ENCODE results near the gene PCDHB9. TPM values are rescaled to one million over a fixed set of nuclear protein-coding genes. Genes with fewer than 3 reads are reported as not detected.
"Not testable (repeated sequence)": the region's sequence is repeated elsewhere in the genome, so short reads cannot be mapped to it uniquely, and the experiment has no call there.

Gene PCDHB9
- total RNA-seq, 1 donor from 2014 or later: 5.5 TPM

DNA sequence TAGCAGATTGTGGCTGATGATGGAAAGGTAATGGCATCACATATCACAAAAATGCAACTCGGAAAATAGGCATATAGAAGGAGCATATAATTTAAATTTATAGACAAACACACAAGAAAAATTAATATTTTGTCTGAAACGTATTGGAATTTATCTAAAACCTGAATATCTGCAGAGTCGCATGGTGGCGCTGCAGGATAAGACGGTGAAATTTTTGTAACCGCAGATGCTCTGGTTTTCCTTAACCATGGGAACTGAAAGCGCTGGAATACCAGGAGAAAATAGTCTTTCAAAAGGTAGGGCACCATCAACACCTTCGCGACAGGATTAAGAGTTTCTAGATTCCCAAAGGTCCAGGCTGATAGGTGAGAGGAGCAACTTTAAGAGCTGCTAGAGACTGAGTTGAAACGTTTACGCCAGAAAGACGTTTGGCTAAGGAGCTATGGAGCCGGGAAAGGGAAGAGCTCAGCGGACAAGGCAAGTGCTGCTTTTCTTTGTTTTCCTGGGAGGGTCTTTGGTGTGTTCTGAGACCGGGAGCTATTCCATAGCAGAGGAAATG lies 47.2 kb downstream of the PCDHB9 start:
- TF ChIP-seq, protein P1, sequence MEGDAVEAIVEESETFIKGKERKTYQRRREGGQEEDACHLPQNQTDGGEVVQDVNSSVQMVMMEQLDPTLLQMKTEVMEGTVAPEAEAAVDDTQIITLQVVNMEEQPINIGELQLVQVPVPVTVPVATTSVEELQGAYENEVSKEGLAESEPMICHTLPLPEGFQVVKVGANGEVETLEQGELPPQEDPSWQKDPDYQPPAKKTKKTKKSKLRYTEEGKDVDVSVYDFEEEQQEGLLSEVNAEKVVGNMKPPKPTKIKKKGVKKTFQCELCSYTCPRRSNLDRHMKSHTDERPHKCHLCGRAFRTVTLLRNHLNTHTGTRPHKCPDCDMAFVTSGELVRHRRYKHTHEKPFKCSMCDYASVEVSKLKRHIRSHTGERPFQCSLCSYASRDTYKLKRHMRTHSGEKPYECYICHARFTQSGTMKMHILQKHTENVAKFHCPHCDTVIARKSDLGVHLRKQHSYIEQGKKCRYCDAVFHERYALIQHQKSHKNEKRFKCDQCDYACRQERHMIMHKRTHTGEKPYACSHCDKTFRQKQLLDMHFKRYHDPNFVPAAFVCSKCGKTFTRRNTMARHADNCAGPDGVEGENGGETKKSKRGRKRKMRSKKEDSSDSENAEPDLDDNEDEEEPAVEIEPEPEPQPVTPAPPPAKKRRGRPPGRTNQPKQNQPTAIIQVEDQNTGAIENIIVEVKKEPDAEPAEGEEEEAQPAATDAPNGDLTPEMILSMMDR (conservative IDR thresholded peaks at IDR 0.05): no peak
- DNase-seq (ENCODE audit: low read depth, low spot score): no peak
- H3K9me3 Mint-ChIP-seq: peaks cover 13% of the 10 kb centered on the region
- H3K27ac Mint-ChIP-seq (ENCODE audit: unreplicated experiment): no peak overlapping the region
- H3K27me3 Mint-ChIP-seq (ENCODE audit: low read depth): no peaks in the 10 kb centered on the region
- no peak overlapping the region for H3K4me3 Mint-ChIP-seq
- peaks cover 38% of the 10 kb centered on the region for H3K36me3 Mint-ChIP-seq (ENCODE audit: low read depth)
- no peaks in the 10 kb centered on the region for H3K4me1 Mint-ChIP-seq

DNA sequence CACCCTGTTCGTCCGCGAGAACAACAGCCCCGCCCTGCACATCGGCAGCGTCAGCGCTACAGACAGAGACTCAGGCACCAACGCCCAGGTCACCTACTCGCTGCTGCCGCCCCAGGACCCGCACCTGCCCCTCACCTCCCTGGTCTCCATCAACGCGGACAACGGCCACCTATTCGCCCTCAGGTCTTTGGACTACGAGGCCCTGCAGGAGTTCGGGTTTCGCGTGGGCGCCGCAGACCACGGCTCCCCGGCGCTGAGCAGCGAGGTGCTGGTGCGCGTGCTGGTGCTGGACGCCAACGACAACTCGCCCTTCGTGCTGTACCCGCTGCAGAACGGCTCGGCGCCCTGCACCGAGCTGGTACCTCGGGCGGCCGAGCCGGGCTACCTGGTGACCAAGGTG lies 49.0 kb downstream of the PCDHB9 start:
- H3K27ac Mint-ChIP-seq (ENCODE audit: unreplicated experiment); H3K4me1 Mint-ChIP-seq; H3K27me3 Mint-ChIP-seq (ENCODE audit: low read depth); DNase-seq (ENCODE audit: low read depth, low spot score); H3K4me3 Mint-ChIP-seq: not testable (repeated sequence)
- Mint-ChIP-seq H3K36me3 (ENCODE audit: low read depth) (peaks cover 51% of the 10 kb centered on the region), H3K9me3 (peaks cover 20% of the 10 kb centered on the region)

DNA sequence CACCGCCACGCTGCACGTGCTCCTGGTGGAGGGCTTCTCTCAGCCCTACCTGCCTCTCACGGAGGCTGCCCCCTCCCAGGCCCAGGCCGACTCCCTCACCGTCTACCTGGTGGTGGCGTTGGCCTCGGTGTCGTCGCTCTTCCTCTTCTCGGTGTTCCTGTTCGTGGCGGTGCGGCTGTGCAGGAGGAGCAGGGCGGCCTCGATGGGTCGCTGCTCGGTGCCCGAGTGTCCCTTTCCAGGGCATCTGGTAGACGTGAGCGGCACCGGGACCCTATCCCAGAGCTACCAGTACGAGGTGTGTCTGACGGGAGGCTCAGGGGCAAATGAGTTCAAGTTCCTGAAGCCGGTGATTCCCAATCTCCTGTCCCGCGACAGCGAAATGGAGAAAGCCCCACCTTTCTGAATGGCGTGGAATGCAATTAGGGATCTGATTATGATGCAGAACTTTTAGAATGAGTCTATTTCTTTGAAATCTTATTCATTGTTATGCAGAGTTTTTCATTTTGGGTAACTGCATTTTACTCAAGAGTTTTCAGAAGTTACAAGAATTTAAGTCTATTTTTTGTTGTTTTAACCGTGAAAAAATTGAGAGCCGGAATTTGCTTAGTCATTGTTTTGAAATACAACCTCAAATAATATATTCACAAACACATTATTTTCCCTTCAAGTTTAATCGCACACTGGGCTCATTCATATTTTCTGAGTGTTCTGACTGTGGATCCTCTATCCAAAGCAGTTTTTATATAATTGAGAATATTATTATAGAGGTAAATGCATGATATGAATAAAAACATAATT lies 49.8 kb downstream of the PCDHB9 start:
- TF ChIP-seq, protein P1 (conservative IDR thresholded peaks at IDR 0.05): no peak
- Mint-ChIP-seq H3K4me3 (no peak overlapping the region), H3K4me1 (no peaks in the 10 kb centered on the region), H3K27ac (ENCODE audit: unreplicated experiment) (no peak overlapping the region), H3K9me3 (peaks cover 17% of the 10 kb centered on the region), H3K36me3 (ENCODE audit: low read depth) (peaks cover 51% of the 10 kb centered on the region), H3K27me3 (ENCODE audit: low read depth) (no peaks in the 10 kb centered on the region)
- DNase-seq (ENCODE audit: low read depth, low spot score): no peak

Other genes starting within 250 kb of the PCDHB9 start
- 1.8 and 1.9 TPM in 2 replicates for gene PCDHAC2, start 220.7 kb upstream of the PCDHB9 start, total RNA-seq
- gene PCDHB1, start 135.8 kb upstream of the PCDHB9 start, total RNA-seq: 0.14 and 0.23 TPM in 2 replicates
- 52.6 and 57.8 TPM in 2 replicates for gene PCDHB2, start 92.5 kb upstream of the PCDHB9 start, total RNA-seq
- 5.4 and 5.7 TPM in 2 replicates for gene PCDHB3, start 86.7 kb upstream of the PCDHB9 start, total RNA-seq
- 2.6 and 2.7 TPM in 2 replicates for gene PCDHB4, start 65.3 kb upstream of the PCDHB9 start, total RNA-seq
- 3.0 and 3.3 TPM in 2 replicates for gene PCDHB5, start 52.0 kb upstream of the PCDHB9 start, total RNA-seq
- gene PCDHB6, start 37.1 kb upstream of the PCDHB9 start, total RNA-seq: 0.64 and 0.70 TPM in 2 replicates
- 0.39 and 0.58 TPM in 2 replicates for gene PCDHB7, start 14.5 kb upstream of the PCDHB9 start, total RNA-seq
- 1.3 and 1.8 TPM in 2 replicates for gene PCDHB8, start 9.4 kb upstream of the PCDHB9 start, total RNA-seq
- gene PCDHB16, start 4.8 kb upstream of the PCDHB9 start, total RNA-seq: 11.4 and 12.6 TPM in 2 replicates
- 5.2 and 5.5 TPM in 2 replicates for gene PCDHB10, start 5.2 kb downstream of the PCDHB9 start, total RNA-seq
- 2.7 and 3.6 TPM in 2 replicates for gene PCDHB11, start 12.5 kb downstream of the PCDHB9 start, total RNA-seq
- 3.1 TPM in 2 replicates for gene PCDHB12, start 21.6 kb downstream of the PCDHB9 start, total RNA-seq
- gene PCDHB13, start 26.8 kb downstream of the PCDHB9 start, total RNA-seq: 3.6 TPM in 2 replicates
- 5.5 TPM in 2 replicates for gene PCDHB14, start 36.2 kb downstream of the PCDHB9 start, total RNA-seq
- 5.5 and 5.6 TPM in 2 replicates for gene PCDHB15, start 58.2 kb downstream of the PCDHB9 start, total RNA-seq
- gene SLC25A2, start 116.9 kb downstream of the PCDHB9 start, total RNA-seq: 0.72 and 1.1 TPM in 2 replicates
- 100.0 and 100 TPM in 2 replicates for gene TAF7, start 133.6 kb downstream of the PCDHB9 start, total RNA-seq
- 0.54 and 0.93 TPM in 2 replicates for gene PCDHGA1, start 143.4 kb downstream of the PCDHB9 start, total RNA-seq
- 0.32 and 0.54 TPM in 2 replicates for gene PCDHGA2, start 151.6 kb downstream of the PCDHB9 start, total RNA-seq
- 0.16 and 0.33 TPM in 2 replicates for gene PCDHGA3, start 156.7 kb downstream of the PCDHB9 start, total RNA-seq
- gene PCDHGB1, start 162.9 kb downstream of the PCDHB9 start, total RNA-seq: 2.8 and 3.0 TPM in 2 replicates
- 0.56 and 0.93 TPM in 2 replicates for gene PCDHGA4, start 167.9 kb downstream of the PCDHB9 start, total RNA-seq
- gene PCDHGB2, start 172.8 kb downstream of the PCDHB9 start, total RNA-seq: 1.3 and 1.5 TPM in 2 replicates
- 0.32 and 0.51 TPM in 2 replicates for gene PCDHGA5, start 177.0 kb downstream of the PCDHB9 start, total RNA-seq
- 0.51 and 0.71 TPM in 2 replicates for gene PCDHGB3, start 183.1 kb downstream of the PCDHB9 start, total RNA-seq
- gene PCDHGA6, start 186.7 kb downstream of the PCDHB9 start, total RNA-seq: 0.49 and 0.52 TPM in 2 replicates
- 0.32 and 0.37 TPM in 2 replicates for gene PCDHGA7, start 195.6 kb downstream of the PCDHB9 start, total RNA-seq
- 4.2 and 5.3 TPM in 2 replicates for gene PCDHGB4, start 200.5 kb downstream of the PCDHB9 start, total RNA-seq
- gene PCDHGA8, start 205.5 kb downstream of the PCDHB9 start, total RNA-seq: 0.33 and 0.43 TPM in 2 replicates
- gene PCDHGB5, start 210.8 kb downstream of the PCDHB9 start, total RNA-seq: 0.91 and 1.5 TPM in 2 replicates
- gene PCDHGA9, start 215.6 kb downstream of the PCDHB9 start, total RNA-seq: 0.72 and 0.86 TPM in 2 replicates
- 53.6 and 53.7 TPM in 2 replicates for gene PCDHGB6, start 220.9 kb downstream of the PCDHB9 start, total RNA-seq
- 18.4 and 18.5 TPM in 2 replicates for gene PCDHGA10, start 225.8 kb downstream of the PCDHB9 start, total RNA-seq
- gene PCDHGB7, start 230.5 kb downstream of the PCDHB9 start, total RNA-seq: 6.5 and 7.0 TPM in 2 replicates
- 1.8 and 2.4 TPM in 2 replicates for gene PCDHGA11, start 233.9 kb downstream of the PCDHB9 start, total RNA-seq
- 1.5 and 1.8 TPM in 2 replicates for gene PCDHGA12, start 243.3 kb downstream of the PCDHB9 start, total RNA-seq